ENCODE measurements around the gene GLT1D1. TPM values are rescaled to one million over a fixed set of nuclear protein-coding genes. Genes with fewer than 3 reads are reported as not detected.

Gene GLT1D1
- total RNA-seq, 1 experiment from 2014 or later: not detected

GRCh38 chr12:128971802-128972201 lies 118.5 kb downstream of the GLT1D1 start:
- H4K20me1 ChIP-seq (ENCODE audit: insufficient read depth): no peaks in the 10 kb centered on the region
- H3K9ac ChIP-seq (ENCODE audit: low read length): no peak overlapping the region
- H3K9me2 ChIP-seq (ENCODE audit: insufficient read depth): no peaks in the 10 kb centered on the region
- intact Hi-C loops (cut with micrococcal nuclease): no loop called here
- H3K9me3 ChIP-seq (ENCODE audit: control insufficient read depth in 1 of 2, insufficient read depth in 1 of 2, low read depth in 1 of 2, low read length in 2 of 2): no peaks in the 10 kb centered on the region
- H3K27me3 ChIP-seq (ENCODE audit: insufficient read depth, low read length): no peaks in the 10 kb centered on the region
- TF ChIP-seq FOSL1 (IDR thresholded peaks at IDR 0.05; ENCODE audit: low read depth) (no peak), POLR2AphosphoS5 (IDR thresholded peaks at IDR 0.05; ENCODE audit: low read depth, low read length) (no peak), ZNF274 (IDR thresholded peaks at IDR 0.05; ENCODE audit: low read depth, low read length) (no peak), TCF7L2 (IDR thresholded peaks at IDR 0.05; ENCODE audit: borderline replicate concordance, extremely low read depth, insufficient read depth, insufficient read length) (no peak), RAD21 (IDR thresholded peaks at IDR 0.05; ENCODE audit: low read depth) (no peak), REST (IDR thresholded peaks at IDR 0.05; ENCODE audit: low read depth) (no peak), EGR1 (IDR thresholded peaks at IDR 0.05; ENCODE audit: low read depth) (no peak), SP1 (IDR thresholded peaks at IDR 0.05; ENCODE audit: low read depth) (no peak), CTCF (IDR thresholded peaks at IDR 0.05 in 2 of 3, conservative IDR thresholded peaks at IDR 0.05 in 1 of 3; ENCODE audit: borderline replicate concordance in 1 of 3, insufficient read depth in 1 of 3, low read depth in 2 of 3, low read length in 2 of 3) (no peak), YY1 (IDR thresholded peaks at IDR 0.05; ENCODE audit: extremely low read depth, insufficient replicate concordance, low read depth, low read length) (no peak)
- TF ChIP-seq, protein P1, sequence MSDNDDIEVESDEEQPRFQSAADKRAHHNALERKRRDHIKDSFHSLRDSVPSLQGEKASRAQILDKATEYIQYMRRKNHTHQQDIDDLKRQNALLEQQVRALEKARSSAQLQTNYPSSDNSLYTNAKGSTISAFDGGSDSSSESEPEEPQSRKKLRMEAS (IDR thresholded peaks at IDR 0.05): no peak
- H3K79me2 ChIP-seq (ENCODE audit: insufficient read depth, low read length): no peaks in the 10 kb centered on the region
- POLR2A ChIA-PET: no interaction called here
- no peaks in the 10 kb centered on the region for H3K4me1 ChIP-seq (ENCODE audit: control insufficient read depth in 1 of 2, insufficient read depth in 2 of 2, low read length in 2 of 2)
- no peak for ATAC-seq
- H3K4me2 ChIP-seq (ENCODE audit: low read length): no peak overlapping the region
- RAD21 ChIA-PET (ENCODE audit: low non-redundant PET in 1 of 2, low total read pairs in 2 of 2, uncharacterized antibody in 2 of 2, unreplicated experiment in 2 of 2): no interaction called here
- no peak for DNase-seq (ENCODE audit: low read depth, low spot score)
- BruUV-seq (replicated peaks): no TSS peak
- no peaks in the 10 kb centered on the region for H3K36me3 ChIP-seq (ENCODE audit: control insufficient read depth in 1 of 2, insufficient read depth in 2 of 2, low read length in 2 of 2)
- CTCF ChIA-PET: no interaction called here
- H2AFZ ChIP-seq (ENCODE audit: low read depth, low read length, poor library complexity, severe bottlenecking): no peak overlapping the region
- H3K4me3 ChIP-seq (replicated peaks in 1 of 2; ENCODE audit: low read depth in 1 of 2, low read length in 2 of 2): no peak overlapping the region
- H3K27ac ChIP-seq (ENCODE audit: low read depth, low read length): no peak overlapping the region
